T47D (cell line): Measurements from ENCODE around the gene METTL22.

Experiments used
- DNase-seq, 2 experiments: peaks; one replicate each; pipeline versions ENCODE4 v3.0.0 to v3.0.0-alpha.2; 2011 to 2012; ENCODE audit warnings: low read depth in 1 of 2, low spot score in 1 of 2
- JUND ChIP-seq: IDR thresholded peaks from 2 replicates; pipeline ENCODE4 v1.6.1; 2012; ENCODE audit warnings: low read depth
- in situ Hi-C: cut with HindIII; loops from 2 replicates; pipeline ENCODE4 v1.10.0; 2016; ENCODE audit warnings: low sequenced_read_pairs, low pct_unique_long_range_greater_than_20kb

METTL22 gene

GRCh38 chr16:8630255-8630953 is 8.9 kb downstream of the METTL22 start:
- in situ Hi-C loops, result no loop called here
- DNase-seq, result no peak
- TF ChIP-seq JUND, result no peak

- no peak for DNase-seq
- no peak for TF ChIP-seq JUND
- in situ Hi-C loops, result no loop called here
These were observed 9.9 kb downstream of the METTL22 start for GRCh38 chr16:8631373-8631772.

GRCh38 chr16:8631818-8632465 is 10.4 kb downstream of the METTL22 start:
- in situ Hi-C loops, result no loop called here
- no peak for TF ChIP-seq JUND
- DNase-seq, result no peak

GRCh38 chr16:8632675-8633182 is 11.2 kb downstream of the METTL22 start:
- no peak for DNase-seq
- in situ Hi-C loops, result no loop called here
- no peak for TF ChIP-seq JUND

GRCh38 chr16:8634991-8635736 is 13.7 kb downstream of the METTL22 start:
- peak; percentile 38 to 63 for DNase-seq
- in situ Hi-C loops, result no loop called here
- TF ChIP-seq JUND, result no peak

- in situ Hi-C loops, result no loop called here
- DNase-seq, result no peak
- TF ChIP-seq JUND, result no peak
These were observed 18.2 kb downstream of the METTL22 start for GRCh38 chr16:8639694-8640093.

- DNase-seq, result no peak
- in situ Hi-C loops, result no loop called here
- no peak for TF ChIP-seq JUND
These were observed 20.2 kb downstream of the METTL22 start for GRCh38 chr16:8641671-8642070.

- in situ Hi-C loops, result no loop called here
These were observed 20.6 kb downstream of the METTL22 start for GRCh38 chr16:8642146-8642545.

GRCh38 chr16:8644211-8645140 is 23.0 kb downstream of the METTL22 start:
- no peak for TF ChIP-seq JUND
- DNase-seq, result no peak
- in situ Hi-C loops, result no loop called here

More at GRCh38 chr16:8642146-8642545, 20.6 kb downstream of the METTL22 start:
- no peak for DNase-seq
- TF ChIP-seq JUND, result no peak

- no peak for TF ChIP-seq JUND
- in situ Hi-C loops, result no loop called here
- no peak for DNase-seq
These were observed 23.6 kb downstream of the METTL22 start for GRCh38 chr16:8645141-8645521.

- DNase-seq, result no peak
- in situ Hi-C loops, result no loop called here
- TF ChIP-seq JUND, result no peak
These were observed 24.3 kb downstream of the METTL22 start for GRCh38 chr16:8645831-8646230.
